ENCODE measurements around the gene CFB.
"Not testable (repeated sequence)": the region's sequence is repeated elsewhere in the genome, so short reads cannot be mapped to it uniquely, and the experiment has no call there.

Gene CFB

GRCh38 chr6:31915351-31915750, 30.5 kb upstream of the CFB start:
- DNase-seq = no peak

GRCh38 chr6:31915756-31916155, 30.1 kb upstream of the CFB start:
- no peak for DNase-seq

GRCh38 chr6:31918069-31918720, 27.7 kb upstream of the CFB start:
- DNase-seq = no peak

DNA sequence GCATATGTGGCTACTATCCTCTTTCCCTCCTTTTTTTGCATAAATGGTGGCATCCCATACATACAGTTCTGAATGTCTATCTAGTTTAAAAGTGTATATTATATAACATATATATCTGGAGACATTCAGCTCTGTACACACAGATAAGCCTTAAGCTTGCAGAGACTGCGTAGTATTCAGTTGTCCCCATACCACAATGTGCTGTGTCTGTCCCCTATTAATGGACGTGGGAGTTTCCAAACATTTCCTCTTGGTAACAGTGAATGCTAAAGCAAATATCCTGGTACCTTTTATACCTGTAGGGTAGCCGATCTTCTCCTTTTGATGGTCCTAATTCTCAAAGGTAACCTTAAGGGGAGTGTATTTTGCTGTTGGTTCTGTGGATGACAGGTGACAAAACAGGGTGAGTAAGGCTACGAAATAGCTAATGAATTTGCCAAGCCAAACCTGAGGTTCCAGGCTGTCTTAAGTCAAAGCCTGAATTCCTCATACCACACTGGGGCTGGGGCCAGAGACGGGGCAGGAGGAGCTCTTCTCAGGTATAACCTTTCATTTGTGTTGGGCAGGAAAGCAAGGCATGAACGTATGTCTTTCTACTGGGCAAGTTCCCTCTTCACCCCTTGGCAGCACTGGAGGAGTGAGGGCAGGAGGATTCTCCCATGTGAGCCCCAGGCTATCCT, 26.1 kb upstream of the CFB start:
- DNase-seq = no peak

GRCh38 chr6:31920811-31921210, 25.1 kb upstream of the CFB start:
- DNase-seq = no peak

- no peak for DNase-seq
These were observed 23.0 kb upstream of the CFB start for GRCh38 chr6:31922942-31923341.

- DNase-seq = no peak
These were observed 18.5 kb upstream of the CFB start, which contains the start of gene C2 for GRCh38 chr6:31927242-31927862. TSS of gene C2 (plus strand) at chr6:31927717. CDS start at chr6:31927753, 36 bp downstream.

- DNase-seq = no peak
These were observed 17.8 kb upstream of the CFB start for GRCh38 chr6:31927863-31928671.

GRCh38 chr6:31928672-31928939, 17.3 kb upstream of the CFB start:
- DNase-seq = no peak

DNA sequence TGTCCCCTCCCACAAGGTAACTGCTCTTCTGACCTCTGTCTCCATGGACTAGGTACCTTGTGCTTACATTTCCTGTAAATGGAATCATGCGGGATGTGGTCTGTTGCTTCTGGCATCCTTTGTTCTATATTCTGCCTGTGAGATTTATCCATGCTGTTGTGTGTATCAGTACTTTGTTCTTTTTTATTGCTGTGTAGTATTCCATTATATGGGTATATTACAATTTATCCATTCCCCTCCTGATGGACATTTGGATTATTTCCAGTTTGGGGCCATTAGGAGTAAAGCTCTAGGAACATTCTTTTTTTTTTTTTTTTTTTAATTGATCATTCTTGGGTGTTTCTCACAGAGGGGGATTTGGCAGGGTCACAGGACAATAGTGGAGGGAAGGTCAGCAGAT, 14.9 kb upstream of the CFB start:
- DNase-seq = no peak

DNA sequence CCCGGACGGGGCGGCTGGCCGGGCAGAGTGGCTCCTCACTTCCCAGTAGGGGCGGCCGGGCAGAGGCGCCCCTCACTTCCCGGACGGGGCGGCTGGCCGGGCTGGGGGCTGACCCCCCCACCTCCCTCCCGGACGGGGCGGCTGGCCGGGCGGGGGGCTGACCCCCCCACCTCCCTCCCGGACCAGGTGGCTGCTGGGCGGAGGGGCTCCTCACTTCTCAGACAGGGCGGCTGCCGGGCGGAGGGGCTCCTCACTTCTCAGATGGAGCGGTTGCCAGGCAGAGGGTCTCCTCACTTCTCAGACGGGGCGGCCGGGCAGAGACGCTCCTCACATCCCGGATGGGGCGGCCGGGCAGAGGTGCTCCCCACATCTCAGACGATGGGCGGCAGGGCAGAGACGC, 13.8 kb upstream of the CFB start:
- DNase-seq = not testable (repeated sequence)

DNA sequence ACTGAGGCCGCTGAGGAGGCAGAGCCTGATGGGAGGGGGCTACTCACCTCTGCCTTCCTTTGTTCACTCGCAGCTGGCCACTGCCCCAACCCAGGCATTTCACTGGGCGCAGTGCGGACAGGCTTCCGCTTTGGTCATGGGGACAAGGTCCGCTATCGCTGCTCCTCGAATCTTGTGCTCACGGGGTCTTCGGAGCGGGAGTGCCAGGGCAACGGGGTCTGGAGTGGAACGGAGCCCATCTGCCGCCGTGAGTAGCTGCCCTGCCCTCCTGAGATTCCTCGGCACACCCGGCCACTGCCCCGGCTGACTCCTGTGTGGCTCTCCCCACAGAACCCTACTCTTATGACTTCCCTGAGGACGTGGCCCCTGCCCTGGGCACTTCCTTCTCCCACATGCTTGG, 12.4 kb upstream of the CFB start:
- no peak for DNase-seq

DNA sequence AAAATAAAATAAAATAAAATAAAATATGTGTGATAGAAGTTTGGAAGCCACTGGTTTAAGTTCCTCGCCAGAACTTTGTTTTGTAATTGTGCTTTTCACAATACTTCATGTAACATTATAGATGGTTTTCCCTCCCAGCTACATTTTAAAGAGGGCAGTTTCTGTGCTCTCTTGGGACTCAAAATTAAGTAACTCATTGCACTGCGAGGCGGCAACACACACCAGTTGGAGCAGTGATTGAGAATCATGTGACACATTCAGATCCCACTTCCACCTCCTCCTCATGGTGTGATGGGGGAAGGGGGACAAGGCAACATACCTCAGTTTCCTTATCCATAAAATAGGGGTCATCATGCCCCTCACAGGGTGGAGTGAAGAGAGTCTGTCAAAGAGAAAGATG, 10.9 kb upstream of the CFB start:
- DNase-seq = no peak

- no peak for DNase-seq
These were observed 10.1 kb upstream of the CFB start for GRCh38 chr6:31935823-31936222.

GRCh38 chr6:31940256-31940664, 5.6 kb upstream of the CFB start:
- no peak for DNase-seq

- no peak for DNase-seq
These were observed 2.2 kb upstream of the CFB start for GRCh38 chr6:31943742-31944141.

DNA sequence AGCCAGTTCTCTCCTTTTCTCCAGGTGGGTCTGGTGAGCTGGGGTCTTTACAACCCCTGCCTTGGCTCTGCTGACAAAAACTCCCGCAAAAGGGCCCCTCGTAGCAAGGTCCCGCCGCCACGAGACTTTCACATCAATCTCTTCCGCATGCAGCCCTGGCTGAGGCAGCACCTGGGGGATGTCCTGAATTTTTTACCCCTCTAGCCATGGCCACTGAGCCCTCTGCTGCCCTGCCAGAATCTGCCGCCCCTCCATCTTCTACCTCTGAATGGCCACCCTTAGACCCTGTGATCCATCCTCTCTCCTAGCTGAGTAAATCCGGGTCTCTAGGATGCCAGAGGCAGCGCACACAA, 765 bp upstream of the CFB start:
- no peak for DNase-seq

DNA sequence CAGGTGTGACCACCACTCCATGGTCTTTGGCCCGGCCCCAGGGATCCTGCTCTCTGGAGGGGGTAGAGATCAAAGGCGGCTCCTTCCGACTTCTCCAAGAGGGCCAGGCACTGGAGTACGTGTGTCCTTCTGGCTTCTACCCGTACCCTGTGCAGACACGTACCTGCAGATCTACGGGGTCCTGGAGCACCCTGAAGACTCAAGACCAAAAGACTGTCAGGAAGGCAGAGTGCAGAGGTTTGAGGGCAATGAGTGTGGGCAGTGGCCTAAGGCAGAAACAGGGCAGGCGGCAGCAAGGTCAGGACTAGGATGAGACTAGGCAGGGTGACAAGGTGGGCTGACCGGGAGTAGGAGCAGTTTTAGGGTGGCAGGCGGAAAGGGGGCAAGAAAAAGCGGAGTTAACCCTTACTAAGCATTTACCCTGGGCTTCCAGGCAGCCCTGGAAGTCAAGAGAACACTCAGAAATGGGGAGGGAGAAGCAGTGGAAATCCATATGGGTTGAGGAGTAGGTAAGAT, 533 bp downstream of the CFB start:
- DNase-seq = no peak

GRCh38 chr6:31947070-31947675, 1.3 kb downstream of the CFB start:
- DNase-seq = no peak

- no peak for DNase-seq
These were observed 2.0 kb downstream of the CFB start for GRCh38 chr6:31947864-31948263.

DNA sequence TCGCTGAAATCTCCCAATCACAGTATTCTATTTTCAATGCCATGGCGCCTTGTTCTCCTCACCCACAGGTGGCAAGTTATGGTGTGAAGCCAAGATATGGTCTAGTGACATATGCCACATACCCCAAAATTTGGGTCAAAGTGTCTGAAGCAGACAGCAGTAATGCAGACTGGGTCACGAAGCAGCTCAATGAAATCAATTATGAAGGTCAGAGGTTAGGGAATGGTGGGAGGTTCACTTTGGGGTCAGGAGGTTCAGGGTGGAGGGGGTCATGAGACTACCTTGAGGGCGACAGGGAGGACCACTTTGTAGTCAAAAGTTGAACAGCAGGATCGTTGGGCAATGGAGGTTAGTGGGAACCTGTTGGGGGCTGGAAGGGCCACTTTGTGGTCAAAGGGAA, 2.4 kb downstream of the CFB start:
- no peak for DNase-seq

DNA sequence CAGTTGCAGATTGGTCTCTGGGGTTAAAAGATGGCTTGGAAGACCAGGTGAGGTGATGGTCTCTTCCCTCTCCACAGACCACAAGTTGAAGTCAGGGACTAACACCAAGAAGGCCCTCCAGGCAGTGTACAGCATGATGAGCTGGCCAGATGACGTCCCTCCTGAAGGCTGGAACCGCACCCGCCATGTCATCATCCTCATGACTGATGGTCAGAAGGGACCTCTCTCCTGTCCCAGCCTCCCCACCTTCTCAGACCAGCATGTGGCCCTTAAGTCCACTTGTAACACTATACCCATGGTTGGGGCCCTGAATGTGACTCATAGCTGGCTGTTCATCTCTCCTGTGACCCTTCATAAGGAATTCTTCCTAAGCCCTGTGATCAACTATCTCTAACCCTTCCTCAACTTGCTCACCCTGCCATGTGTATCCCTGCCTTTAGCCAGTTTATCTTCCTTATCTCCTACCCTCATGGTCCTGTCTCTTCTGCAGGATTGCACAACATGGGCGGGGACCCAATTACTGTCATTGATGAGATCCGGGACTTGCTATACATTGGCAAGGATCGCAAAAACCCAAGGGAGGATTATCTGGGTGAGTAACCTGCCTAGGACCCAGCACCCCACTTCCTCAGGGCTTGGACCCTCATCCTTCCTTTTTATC, 3.0 kb downstream of the CFB start:
- no peak for DNase-seq
